ENCODE data around the gene KCNIP1.

- TF ChIP-seq, protein P1, sequence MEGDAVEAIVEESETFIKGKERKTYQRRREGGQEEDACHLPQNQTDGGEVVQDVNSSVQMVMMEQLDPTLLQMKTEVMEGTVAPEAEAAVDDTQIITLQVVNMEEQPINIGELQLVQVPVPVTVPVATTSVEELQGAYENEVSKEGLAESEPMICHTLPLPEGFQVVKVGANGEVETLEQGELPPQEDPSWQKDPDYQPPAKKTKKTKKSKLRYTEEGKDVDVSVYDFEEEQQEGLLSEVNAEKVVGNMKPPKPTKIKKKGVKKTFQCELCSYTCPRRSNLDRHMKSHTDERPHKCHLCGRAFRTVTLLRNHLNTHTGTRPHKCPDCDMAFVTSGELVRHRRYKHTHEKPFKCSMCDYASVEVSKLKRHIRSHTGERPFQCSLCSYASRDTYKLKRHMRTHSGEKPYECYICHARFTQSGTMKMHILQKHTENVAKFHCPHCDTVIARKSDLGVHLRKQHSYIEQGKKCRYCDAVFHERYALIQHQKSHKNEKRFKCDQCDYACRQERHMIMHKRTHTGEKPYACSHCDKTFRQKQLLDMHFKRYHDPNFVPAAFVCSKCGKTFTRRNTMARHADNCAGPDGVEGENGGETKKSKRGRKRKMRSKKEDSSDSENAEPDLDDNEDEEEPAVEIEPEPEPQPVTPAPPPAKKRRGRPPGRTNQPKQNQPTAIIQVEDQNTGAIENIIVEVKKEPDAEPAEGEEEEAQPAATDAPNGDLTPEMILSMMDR (IDR thresholded peaks at IDR 0.05; ENCODE audit: insufficient read depth, low read length), result no peak
- TF ChIP-seq GABPA (IDR thresholded peaks at IDR 0.05; ENCODE audit: low read depth) (no peak), SPI1 (IDR thresholded peaks at IDR 0.05; ENCODE audit: borderline replicate concordance, low read depth) (no peak)
- TF ChIP-seq, protein P2, sequence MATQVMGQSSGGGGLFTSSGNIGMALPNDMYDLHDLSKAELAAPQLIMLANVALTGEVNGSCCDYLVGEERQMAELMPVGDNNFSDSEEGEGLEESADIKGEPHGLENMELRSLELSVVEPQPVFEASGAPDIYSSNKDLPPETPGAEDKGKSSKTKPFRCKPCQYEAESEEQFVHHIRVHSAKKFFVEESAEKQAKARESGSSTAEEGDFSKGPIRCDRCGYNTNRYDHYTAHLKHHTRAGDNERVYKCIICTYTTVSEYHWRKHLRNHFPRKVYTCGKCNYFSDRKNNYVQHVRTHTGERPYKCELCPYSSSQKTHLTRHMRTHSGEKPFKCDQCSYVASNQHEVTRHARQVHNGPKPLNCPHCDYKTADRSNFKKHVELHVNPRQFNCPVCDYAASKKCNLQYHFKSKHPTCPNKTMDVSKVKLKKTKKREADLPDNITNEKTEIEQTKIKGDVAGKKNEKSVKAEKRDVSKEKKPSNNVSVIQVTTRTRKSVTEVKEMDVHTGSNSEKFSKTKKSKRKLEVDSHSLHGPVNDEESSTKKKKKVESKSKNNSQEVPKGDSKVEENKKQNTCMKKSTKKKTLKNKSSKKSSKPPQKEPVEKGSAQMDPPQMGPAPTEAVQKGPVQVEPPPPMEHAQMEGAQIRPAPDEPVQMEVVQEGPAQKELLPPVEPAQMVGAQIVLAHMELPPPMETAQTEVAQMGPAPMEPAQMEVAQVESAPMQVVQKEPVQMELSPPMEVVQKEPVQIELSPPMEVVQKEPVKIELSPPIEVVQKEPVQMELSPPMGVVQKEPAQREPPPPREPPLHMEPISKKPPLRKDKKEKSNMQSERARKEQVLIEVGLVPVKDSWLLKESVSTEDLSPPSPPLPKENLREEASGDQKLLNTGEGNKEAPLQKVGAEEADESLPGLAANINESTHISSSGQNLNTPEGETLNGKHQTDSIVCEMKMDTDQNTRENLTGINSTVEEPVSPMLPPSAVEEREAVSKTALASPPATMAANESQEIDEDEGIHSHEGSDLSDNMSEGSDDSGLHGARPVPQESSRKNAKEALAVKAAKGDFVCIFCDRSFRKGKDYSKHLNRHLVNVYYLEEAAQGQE (IDR thresholded peaks at IDR 0.05; ENCODE audit: insufficient replicate concordance, low read depth), result no peak
These were observed 193.2 kb downstream of the KCNIP1 start for GRCh38 chr5:170697031-170697430.

All from HL-60 (cell line).